OCI-LY7 (cell line): ENCODE results near the gene RNF32.

Experiments
- EZH2phosphoT487 ChIP-seq: fragments of 200-600 bp; sonication (generic); IDR thresholded peaks from 2 replicates; pipeline ENCODE4 v1.6.1; 2018; ENCODE audit warnings: low read depth, borderline replicate concordance, mild to moderate bottlenecking, mixed run types, antibody characterized with exemption, low read length, moderate library complexity, mixed read lengths
- TF ChIP-seq, protein P1 (sequence below): fragments of 200-600 bp; sonication (generic); conservative IDR thresholded peaks from 2 replicates; pipeline ENCODE4 v1.5.1; 2014; ENCODE audit warnings: mild to moderate bottlenecking, antibody characterized with exemption, low read length, moderate library complexity, mixed read lengths

DNA sequence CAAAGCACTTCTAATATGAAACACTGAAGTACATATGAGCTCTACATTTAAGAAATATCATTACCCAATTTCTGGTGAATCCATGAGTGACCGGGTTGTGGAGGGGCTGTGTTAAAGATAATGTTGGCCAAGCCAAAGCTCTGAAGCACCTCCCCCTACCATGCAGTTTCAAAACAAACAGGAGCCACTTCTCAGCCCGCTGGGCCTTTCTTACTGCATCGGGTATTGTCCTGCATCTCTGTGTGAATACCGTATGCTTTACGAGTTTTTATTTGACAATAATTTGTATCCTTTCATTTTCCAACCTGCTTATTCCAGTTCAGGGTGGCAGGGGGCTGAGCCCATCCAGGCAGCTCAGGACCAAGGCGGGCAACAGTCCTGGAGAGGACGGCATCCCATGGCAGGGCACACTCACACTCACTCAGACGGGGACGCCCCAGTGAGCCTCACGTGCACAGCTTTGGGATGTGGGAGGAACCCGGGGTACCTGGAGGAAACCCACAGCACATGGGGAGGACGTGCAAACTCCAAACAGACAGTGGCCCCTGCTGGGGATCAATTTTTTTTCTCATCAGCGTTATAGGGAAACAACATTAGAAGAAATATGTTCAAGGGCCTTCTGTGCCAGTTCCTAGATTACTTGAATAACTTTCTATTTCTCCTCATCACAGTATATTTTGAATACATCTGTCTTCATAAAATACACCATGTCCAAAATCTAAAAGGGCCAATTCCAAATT lies 1.9 kb downstream of the RNF32 start:
- TF ChIP-seq, protein P1, sequence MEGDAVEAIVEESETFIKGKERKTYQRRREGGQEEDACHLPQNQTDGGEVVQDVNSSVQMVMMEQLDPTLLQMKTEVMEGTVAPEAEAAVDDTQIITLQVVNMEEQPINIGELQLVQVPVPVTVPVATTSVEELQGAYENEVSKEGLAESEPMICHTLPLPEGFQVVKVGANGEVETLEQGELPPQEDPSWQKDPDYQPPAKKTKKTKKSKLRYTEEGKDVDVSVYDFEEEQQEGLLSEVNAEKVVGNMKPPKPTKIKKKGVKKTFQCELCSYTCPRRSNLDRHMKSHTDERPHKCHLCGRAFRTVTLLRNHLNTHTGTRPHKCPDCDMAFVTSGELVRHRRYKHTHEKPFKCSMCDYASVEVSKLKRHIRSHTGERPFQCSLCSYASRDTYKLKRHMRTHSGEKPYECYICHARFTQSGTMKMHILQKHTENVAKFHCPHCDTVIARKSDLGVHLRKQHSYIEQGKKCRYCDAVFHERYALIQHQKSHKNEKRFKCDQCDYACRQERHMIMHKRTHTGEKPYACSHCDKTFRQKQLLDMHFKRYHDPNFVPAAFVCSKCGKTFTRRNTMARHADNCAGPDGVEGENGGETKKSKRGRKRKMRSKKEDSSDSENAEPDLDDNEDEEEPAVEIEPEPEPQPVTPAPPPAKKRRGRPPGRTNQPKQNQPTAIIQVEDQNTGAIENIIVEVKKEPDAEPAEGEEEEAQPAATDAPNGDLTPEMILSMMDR: 0 out of 2 replicates have a peak, but pooled peaks have one; percentile 11
- TF ChIP-seq EZH2phosphoT487: no peak
